OCI-LY1 (cell line): ENCODE results near the gene CCBE1.

ENCODE experiments used
- H2AFZ ChIP-seq: fragments of 200-600 bp; sonication (generic), shearing (Covaris generic); 2 replicates; pipeline ENCODE4 v1.6.0; 2014; ENCODE audit warnings: antibody characterized with exemption, mild to moderate bottlenecking, low read length
- H3F3A ChIP-seq: fragments of 200-600 bp; sonication (generic), shearing (Covaris generic); 2 replicates; pipeline ENCODE4 v1.6.0; 2014; ENCODE audit warnings: mild to moderate bottlenecking, antibody characterized with exemption, low read length, moderate library complexity; ENCODE audit not compliant: insufficient read depth
- H3K27ac ChIP-seq: fragments of 200-600 bp; sonication (generic); 2 replicates; pipeline ENCODE4 v1.5.1; 2014; ENCODE audit warnings: low read length, mixed run types, mild to moderate bottlenecking, low read depth; ENCODE audit not compliant: poor library complexity, severe bottlenecking
- H3K27me3 ChIP-seq: fragments of 200-600 bp; sonication (generic); 2 replicates; pipeline ENCODE4 v1.6.0; 2014; ENCODE audit warnings: antibody characterized with exemption, mild to moderate bottlenecking, low read length, moderate library complexity; ENCODE audit not compliant: insufficient read depth
- H3K36me3 ChIP-seq: fragments of 200-600 bp; sonication (generic); 2 replicates; pipeline ENCODE4 v1.6.1; 2014; ENCODE audit warnings: mild to moderate bottlenecking, antibody characterized with exemption, low read length, moderate library complexity, mixed read lengths; ENCODE audit not compliant: insufficient read depth
- H3K4me1 ChIP-seq: fragments of 200-600 bp; sonication (generic); 2 replicates; pipeline ENCODE4 v1.5.1; 2014; ENCODE audit warnings: mild to moderate bottlenecking, low read length, moderate library complexity; ENCODE audit not compliant: insufficient read depth, severe bottlenecking
- H3K4me2 ChIP-seq: fragments of 200-600 bp; sonication (generic), shearing (Covaris generic); 2 replicates; pipeline ENCODE4 v1.6.1; 2014; ENCODE audit warnings: low read length
- H3K4me3 ChIP-seq: fragments of 200-600 bp; sonication (generic); 2 replicates; pipeline ENCODE4 v1.5.1; 2014; ENCODE audit warnings: low read length, low read depth, mild to moderate bottlenecking, mixed read lengths; ENCODE audit not compliant: poor library complexity, severe bottlenecking
- H3K79me2 ChIP-seq: fragments of 200-600 bp; shearing (Covaris generic); 2 replicates; pipeline ENCODE4 v1.6.1; 2016; ENCODE audit warnings: mixed run types, low read length, mixed read lengths; ENCODE audit not compliant: insufficient read depth
- H3K9ac ChIP-seq: fragments of 200-600 bp; sonication (generic), shearing (Covaris generic); 2 replicates; pipeline ENCODE4 v1.6.1; 2014; ENCODE audit warnings: mild to moderate bottlenecking, low read length, mixed read lengths
- H3K9me2 ChIP-seq: fragments of 200-600 bp; sonication (generic), shearing (Covaris generic); 2 replicates; pipeline ENCODE4 v1.6.1; 2014; ENCODE audit warnings: low read depth, mild to moderate bottlenecking, low read length, mixed read lengths
- H3K9me3 ChIP-seq: fragments of 200-600 bp; shearing (Covaris generic); 2 replicates; pipeline ENCODE4 v1.6.1; 2014; ENCODE audit warnings: low read length, mixed read lengths
- H4K20me1 ChIP-seq: fragments of 200-600 bp; sonication (generic), shearing (Covaris generic); 2 replicates; pipeline ENCODE4 v1.6.0; 2016; ENCODE audit warnings: mild to moderate bottlenecking, low read length; ENCODE audit not compliant: insufficient read depth
- CTCF ChIP-seq: fragments of 200-600 bp; sonication (generic), shearing (Covaris generic); IDR thresholded peaks from 2 replicates; pipeline ENCODE4 v1.5.1; 2017; ENCODE audit warnings: mild to moderate bottlenecking, antibody characterized with exemption, low read length, moderate library complexity, mixed read lengths
- EZH2 ChIP-seq: fragments of 200-600 bp; sonication (generic), shearing (Covaris generic); IDR thresholded peaks from 2 replicates; pipeline ENCODE4 v1.8.0; 2017; ENCODE audit warnings: borderline replicate concordance, mixed run types, mild to moderate bottlenecking, antibody characterized with exemption, low read length, moderate library complexity, mixed read lengths

The CCBE1 gene

DNA sequence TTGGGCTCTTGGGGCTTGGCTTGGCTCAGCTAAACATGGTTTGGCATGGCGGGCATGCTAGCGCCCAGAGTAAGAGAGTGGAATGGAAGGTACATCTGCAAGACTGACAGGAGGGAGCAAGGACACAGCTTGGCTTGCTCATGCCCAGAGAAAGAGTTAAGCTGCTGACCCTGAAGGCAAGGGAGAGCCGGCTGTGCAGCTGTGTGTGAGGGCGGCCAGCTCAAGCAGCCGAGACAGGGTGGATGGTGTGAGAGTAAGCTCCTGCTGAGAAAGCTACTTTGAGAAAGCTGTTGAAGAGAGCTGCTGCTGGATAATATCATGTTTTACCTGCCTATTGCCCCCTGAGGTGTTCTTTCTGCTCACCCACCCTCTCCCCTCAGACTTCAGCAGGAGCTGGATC is 135.6 kb downstream of the CCBE1 start:
- TF ChIP-seq EZH2 (no peak), CTCF (no peak)

GRCh38 chr18:59560556-59560955 is 136.7 kb downstream of the CCBE1 start:
- Histone ChIP-seq H3K27ac (no peak overlapping the region), H3K36me3 (no peaks in the 10 kb centered on the region), H3K4me2 (no peak overlapping the region), H3F3A (no peaks in the 10 kb centered on the region), H3K79me2 (no peaks in the 10 kb centered on the region), H3K4me1 (no peaks in the 10 kb centered on the region), H4K20me1 (no peaks in the 10 kb centered on the region), H3K9ac (no peak overlapping the region), H2AFZ (no peak overlapping the region), H3K9me2 (no peaks in the 10 kb centered on the region), H3K27me3 (no peaks in the 10 kb centered on the region), H3K4me3 (no peak overlapping the region), H3K9me3 (no peaks in the 10 kb centered on the region)
- TF ChIP-seq EZH2 (no peak), CTCF (no peak)

More for the DNA sequence above, 135.6 kb downstream of the CCBE1 start:
- H4K20me1 ChIP-seq: no peaks in the 10 kb centered on the region
- H3K27ac ChIP-seq: no peak overlapping the region
- no peaks in the 10 kb centered on the region for H3K36me3 ChIP-seq
- no peaks in the 10 kb centered on the region for H3K27me3 ChIP-seq
- H3K4me2 ChIP-seq: no peak overlapping the region
- H3K9ac ChIP-seq: no peak overlapping the region
- H3K9me2 ChIP-seq: no peaks in the 10 kb centered on the region
- H3K4me3 ChIP-seq: no peak overlapping the region
- H2AFZ ChIP-seq: no peak overlapping the region
- H3K79me2 ChIP-seq: no peaks in the 10 kb centered on the region
- H3K9me3 ChIP-seq: no peaks in the 10 kb centered on the region
- H3F3A ChIP-seq: no peaks in the 10 kb centered on the region
- H3K4me1 ChIP-seq: no peaks in the 10 kb centered on the region

- Histone ChIP-seq H3K27me3 (no peaks in the 10 kb centered on the region), H3K4me2 (no peak overlapping the region), H3K9ac (no peak overlapping the region), H3K36me3 (no peaks in the 10 kb centered on the region), H3K27ac (no peak overlapping the region), H2AFZ (no peak overlapping the region), H3F3A (no peaks in the 10 kb centered on the region), H3K79me2 (no peaks in the 10 kb centered on the region), H3K9me3 (no peaks in the 10 kb centered on the region), H3K4me1 (no peaks in the 10 kb centered on the region), H3K9me2 (no peaks in the 10 kb centered on the region), H3K4me3 (no peak overlapping the region), H4K20me1 (no peaks in the 10 kb centered on the region)
- TF ChIP-seq EZH2: no peak
- TF ChIP-seq CTCF: no peak
These were observed 137.7 kb downstream of the CCBE1 start for GRCh38 chr18:59559528-59559927.
